Vagina (tissue), 2 donors: ENCODE data around the gene FYB1. TPM values are rescaled to one million over a fixed set of nuclear protein-coding genes. Genes with fewer than 3 reads are reported as not detected.

Source experiments
- DNase-seq, 2 donors: peaks; one replicate each; pipeline ENCODE4 v3.0.0-alpha.2; 2017; ENCODE audit errors: extremely low spot score in 2 of 2
- H3K27ac ChIP-seq: fragments of 200-600 bp; sonication (generic); one replicate; pipeline ENCODE4 v1.5.1; 2019
- H3K27me3 ChIP-seq: fragments of 200-600 bp; sonication (generic); one replicate; pipeline ENCODE4 v1.5.1; 2019
- H3K36me3 ChIP-seq, 2 donors: fragments of 200-600 bp; sonication (generic); one replicate each; pipeline ENCODE4 v1.5.1; 2017 to 2019
- H3K4me1 ChIP-seq: fragments of 200-600 bp; sonication (generic); one replicate; pipeline ENCODE4 v1.5.1; 2019
- H3K4me3 ChIP-seq, 2 donors: fragments of 200-600 bp; sonication (generic); 1 replicate in 1 of 2; 2 replicates in 1 of 2; pipeline ENCODE4 v1.5.1; 2016 to 2019
- H3K9me3 ChIP-seq: fragments of 200-600 bp; sonication (generic); one replicate; pipeline ENCODE4 v1.5.1; 2019
- CTCF ChIP-seq, 3 experiments: fragments of 450-650 bp in 2 of 3; fragments of 200-600 bp in 1 of 3; sonication (generic) in 1 of 3; IDR thresholded peaks; one replicate each; pipeline ENCODE4 v1.5.1; 2017 to 2019; ENCODE audit warnings: antibody characterized with exemption in 3 of 3, mild to moderate bottlenecking in 2 of 3, moderate library complexity in 2 of 3
- POLR2A ChIP-seq, 2 donors: fragments of 450-650 bp; IDR thresholded peaks; one replicate each; pipeline ENCODE4 v1.6.1; 2017; ENCODE audit warnings: antibody characterized with exemption in 2 of 2, mild to moderate bottlenecking in 2 of 2, moderate library complexity in 2 of 2
- POLR2AphosphoS5 ChIP-seq, 2 donors: sonication (generic); formaldehyde crosslinking; IDR thresholded peaks; one replicate each; pipeline ENCODE4 v1.9.0; 2017; ENCODE audit warnings: antibody characterized with exemption in 2 of 2, mild to moderate bottlenecking in 2 of 2, low read depth in 1 of 2; ENCODE audit not compliant: insufficient read depth in 1 of 2
- intact Hi-C: fragments of 100-400 bp; cut with DNase I; formaldehyde crosslinking; loops from one replicate; pipeline ENCODE4 v1.15.1; 2023
- total RNA-seq: library from RNA; depleted of rRNA; stranded (reverse); fragments of >200 nt; gene quantifications from one replicate; pipeline ENCODE4 v1.2.3, GENCODE V29; 2016

FYB1 gene
- total RNA-seq, 1 donor from 2014 or later = 10.8 TPM

- no peaks in the 10 kb centered on the region for H3K9me3 ChIP-seq
- intact Hi-C loops = loop anchor here (10.0 kb wide), 3 partner anchors 61 to 631 kb away; partner anchors contain the start of gene OSMR
- TF ChIP-seq POLR2A (IDR thresholded peaks at IDR 0.05) (no peak), POLR2AphosphoS5 (IDR thresholded peaks at IDR 0.05; ENCODE audit: insufficient read depth in 1 of 2, low read depth in 1 of 2) (no peak)
- no peak for DNase-seq
- peak overlapping the region; percentile 99 for H3K27ac ChIP-seq
- no peaks in the 10 kb centered on the region for H3K36me3 ChIP-seq
- no peak overlapping the region for H3K4me3 ChIP-seq
- no peaks in the 10 kb centered on the region for H3K27me3 ChIP-seq
- H3K4me1 ChIP-seq = peaks cover 26% of the 10 kb centered on the region
These were observed 143.1 kb downstream of the FYB1 start for GRCh38 chr5:39076101-39076756.

GRCh38 chr5:39074017-39074814, 145.1 kb downstream of the FYB1 start, which contains the start of gene RICTOR:
Gene RICTOR, minus strand, starts transcription at chr5:39074399. Its CDS starts 22 bp downstream, at chr5:39074377.
- Histone ChIP-seq H3K4me1 (peaks cover 28% of the 10 kb centered on the region), H3K4me3 (peak within 1 kb of the TSS; percentile 91 to 96), H3K27me3 (no peaks in the 10 kb centered on the region), H3K9me3 (no peaks in the 10 kb centered on the region), H3K27ac (peak within 1 kb of the TSS; percentile 99), H3K36me3 (no peaks in the 10 kb centered on the region)
- DNase-seq = no peak
- intact Hi-C loops = loop anchor here (10.0 kb wide), 3 partner anchors 59 to 629 kb away; partner anchors contain the start of gene OSMR
- TF ChIP-seq POLR2A (IDR thresholded peaks at IDR 0.05) = peak in 1 of 2 donors; percentile 46
- peak in 1 of 2 donors; percentile 89 for TF ChIP-seq POLR2AphosphoS5 (IDR thresholded peaks at IDR 0.05; ENCODE audit: insufficient read depth in 1 of 2, low read depth in 1 of 2)
- TF ChIP-seq CTCF (IDR thresholded peaks at IDR 0.05) = peak in 1 of 3 experiments; percentile 4

- Histone ChIP-seq H3K4me3 (peak overlapping the region; percentile 91 to 96), H3K9me3 (no peaks in the 10 kb centered on the region), H3K4me1 (peaks cover 28% of the 10 kb centered on the region), H3K27ac (peak overlapping the region; percentile 99), H3K27me3 (no peaks in the 10 kb centered on the region), H3K36me3 (no peaks in the 10 kb centered on the region)
- intact Hi-C loops = loop anchor here (10.0 kb wide), 3 partner anchors 59 to 629 kb away; partner anchors contain the start of gene OSMR
- TF ChIP-seq CTCF (IDR thresholded peaks at IDR 0.05) = peak in 1 of 3 experiments; percentile 6
- TF ChIP-seq POLR2AphosphoS5 (IDR thresholded peaks at IDR 0.05; ENCODE audit: insufficient read depth in 1 of 2, low read depth in 1 of 2) = no peak
- DNase-seq = no peak
These were observed 145.7 kb downstream of the FYB1 start for GRCh38 chr5:39073767-39074016.

- intact Hi-C loops = loop anchor here (10.0 kb wide), 3 partner anchors 58 to 628 kb away; partner anchors contain the start of gene OSMR
- TF ChIP-seq POLR2A (IDR thresholded peaks at IDR 0.05) = no peak
- TF ChIP-seq CTCF (IDR thresholded peaks at IDR 0.05) = peak in 1 of 3 experiments; percentile 5
- peak in 1 of 2 donors; percentile 9 for TF ChIP-seq POLR2AphosphoS5 (IDR thresholded peaks at IDR 0.05; ENCODE audit: insufficient read depth in 1 of 2, low read depth in 1 of 2)
- Histone ChIP-seq H3K9me3 (no peaks in the 10 kb centered on the region), H3K36me3 (no peaks in the 10 kb centered on the region), H3K4me1 (peaks cover 28% of the 10 kb centered on the region), H3K4me3 (peak overlapping the region; percentile 91 to 96), H3K27me3 (no peaks in the 10 kb centered on the region), H3K27ac (peak overlapping the region; percentile 99)
- no peak for DNase-seq
These were observed 146.2 kb downstream of the FYB1 start for GRCh38 chr5:39072925-39073766.

GRCh38 chr5:39068099-39068498, 151.3 kb downstream of the FYB1 start:
- intact Hi-C loops = no loop called here
- DNase-seq = no peak
- H3K9me3 ChIP-seq = no peaks in the 10 kb centered on the region
- H3K4me1 ChIP-seq = peaks cover 34% of the 10 kb centered on the region
- no peak overlapping the region for H3K4me3 ChIP-seq
- peaks cover 0 to 6% of the 10 kb centered on the region in 2 donors for H3K36me3 ChIP-seq
- no peaks in the 10 kb centered on the region for H3K27me3 ChIP-seq
- no peak overlapping the region for H3K27ac ChIP-seq
- TF ChIP-seq POLR2A (IDR thresholded peaks at IDR 0.05) (no peak), POLR2AphosphoS5 (IDR thresholded peaks at IDR 0.05; ENCODE audit: insufficient read depth in 1 of 2, low read depth in 1 of 2) (no peak), CTCF (IDR thresholded peaks at IDR 0.05) (no peak)
